Keratinocyte (primary cell): ENCODE data around the gene STIMATE. TPM values are rescaled to one million over a fixed set of nuclear protein-coding genes. Genes with fewer than 3 reads are reported as not detected.

Experiments used
- DNase-seq: peaks from one replicate; pipeline ENCODE4 v3.0.0-alpha.2; 2011; ENCODE audit warnings: low read depth, missing footprints, low spot score
- FAIRE-seq: peaks from 2 replicates; lab custom pipeline; 2011; peaks lifted over from hg19 to GRCh38; lab: Jason Lieb, UNC
- H2AFZ ChIP-seq: 2 replicates; pipeline ENCODE4 v1.6.0; 2012; ENCODE audit warnings: low read length, control low read depth, inconsistent platforms; ENCODE audit not compliant: control insufficient read depth
- H3K27ac ChIP-seq: 2 replicates; pipeline ENCODE4 v1.5.1; 2011; ENCODE audit warnings: low read length; ENCODE audit not compliant: control insufficient read depth, insufficient read depth
- H3K27me3 ChIP-seq: 3 replicates; pipeline ENCODE4 v1.6.0; 2011; ENCODE audit warnings: low read length; ENCODE audit not compliant: control insufficient read depth, insufficient read depth; ENCODE audit errors: extremely low read depth
- H3K36me3 ChIP-seq, 2 experiments: 2 replicates in 1 of 2; 3 replicates in 1 of 2; pipeline ENCODE4 v1.5.1; 2011; ENCODE audit warnings: low read length in 2 of 2, mild to moderate bottlenecking in 1 of 2; ENCODE audit not compliant: control insufficient read depth in 2 of 2, insufficient read depth in 2 of 2; ENCODE audit errors: extremely low read depth in 1 of 2
- H3K4me1 ChIP-seq: 3 replicates; pipeline ENCODE4 v1.5.1; 2011; ENCODE audit warnings: low read length; ENCODE audit not compliant: control insufficient read depth, insufficient read depth; ENCODE audit errors: extremely low read depth
- H3K4me2 ChIP-seq: 3 replicates; pipeline ENCODE4 v1.6.0; 2011; ENCODE audit warnings: low read depth, low read length; ENCODE audit not compliant: control insufficient read depth, insufficient read depth; ENCODE audit errors: extremely low read depth
- H3K4me3 ChIP-seq, 3 experiments: fragments of 200-600 bp in 1 of 3; sonication (generic) in 1 of 3; 2 replicates in 2 of 3; 3 replicates in 1 of 3; pipeline ENCODE4 v1.5.1; 2011 to 2016; ENCODE audit warnings: low read length in 3 of 3, mild to moderate bottlenecking in 3 of 3, control low read depth in 2 of 3, inconsistent platforms in 1 of 3, low read depth in 1 of 3, mixed read lengths in 1 of 3, mixed run types in 1 of 3, moderate library complexity in 1 of 3; ENCODE audit not compliant: control insufficient read depth in 2 of 3, insufficient read depth in 2 of 3; ENCODE audit errors: extremely low read depth in 1 of 3
- H3K79me2 ChIP-seq: 2 replicates; pipeline ENCODE4 v1.6.0; 2012; ENCODE audit warnings: low read length; ENCODE audit not compliant: control insufficient read depth, insufficient read depth
- H3K9ac ChIP-seq: 3 replicates; pipeline ENCODE4 v1.6.0; 2011; ENCODE audit warnings: low read length; ENCODE audit not compliant: control insufficient read depth, insufficient read depth; ENCODE audit errors: extremely low read depth
- H3K9me1 ChIP-seq: 3 replicates; pipeline ENCODE4 v1.6.0; 2011; ENCODE audit warnings: low read length; ENCODE audit not compliant: control insufficient read depth, insufficient read depth; ENCODE audit errors: extremely low read depth
- H3K9me3 ChIP-seq: 2 replicates; pipeline ENCODE4 v1.5.1; 2012; ENCODE audit warnings: low read depth, low read length; ENCODE audit not compliant: control insufficient read depth
- H4K20me1 ChIP-seq: 3 replicates; pipeline ENCODE4 v1.6.0; 2011; ENCODE audit warnings: low read length; ENCODE audit not compliant: control insufficient read depth, insufficient read depth; ENCODE audit errors: extremely low read depth
- EZH2 ChIP-seq: IDR thresholded peaks from one replicate; pipeline ENCODE4 v1.6.1; 2012; ENCODE audit warnings: inconsistent platforms, mild to moderate bottlenecking, low read length, moderate library complexity
- dilution Hi-C: fragments of 300-500 bp; cut with MboI; formaldehyde crosslinking; loops from one replicate; pipeline ENCODE4 v1.7.0; 2020; ENCODE audit warnings: low sequenced_read_pairs; ENCODE audit not compliant: extremely low pct_ligation_motif_present
- polyA plus RNA-seq, 5 experiments: library from polyadenylated mRNA; depleted of rRNA in 3 of 5; stranded (reverse) in 3 of 5; stranded (forward) in 1 of 5; unstranded in 1 of 5; fragments of >200 nt; gene quantifications; 1 replicate in 1 of 5; 2 replicates in 3 of 5; 3 replicates in 1 of 5; pipeline versions ENCODE4 v1.2.1 to v1.2.3, GENCODE V29; 2011 to 2012; ENCODE audit warnings: missing spikeins in 2 of 5, low read depth in 1 of 5, low replicate concordance in 1 of 5
- TF ChIP-seq, protein P1 (sequence below), 3 experiments: IDR thresholded peaks in 1 of 3; conservative IDR thresholded peaks in 1 of 3; optimal IDR thresholded peaks in 1 of 3; 2 replicates in 2 of 3; 3 replicates in 1 of 3; pipeline versions ENCODE3 to v1.5.1; 2011; ENCODE audit warnings: low read length in 3 of 3, mild to moderate bottlenecking in 3 of 3, moderate library complexity in 2 of 3, control low read depth in 1 of 3, inconsistent platforms in 1 of 3; ENCODE audit not compliant: insufficient read depth in 2 of 3; ENCODE audit errors: extremely low read depth in 1 of 3

The STIMATE gene
- polyA plus RNA-seq, 1 donor (not counting 4 experiments of a cell fraction or from before 2014, with no cell fraction given), result 8.2 TPM

DNA sequence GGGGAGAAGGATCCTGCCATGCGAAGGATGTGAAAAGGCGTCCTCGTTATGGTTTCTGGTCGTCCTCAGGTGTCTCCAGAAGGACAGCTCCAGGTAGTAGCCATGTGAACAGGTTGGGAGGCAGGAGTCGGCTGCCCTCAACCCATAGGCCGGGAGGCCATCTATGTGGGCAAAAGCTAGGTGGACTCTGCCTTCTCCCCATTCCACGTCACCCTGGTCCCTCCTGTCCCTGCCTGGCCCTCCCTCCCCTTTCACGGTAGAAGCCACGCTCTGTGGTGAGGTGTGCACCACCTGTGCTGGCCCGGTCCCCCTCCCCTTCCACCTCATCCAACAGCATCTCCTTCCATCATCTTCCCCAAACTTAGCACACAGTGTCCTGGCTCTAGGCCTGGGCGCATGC is 86.4 kb downstream of the STIMATE start:
- Histone ChIP-seq H3K9me3 (no peaks in the 10 kb centered on the region), H2AFZ (no peak overlapping the region), H4K20me1 (no peaks in the 10 kb centered on the region), H3K79me2 (no peaks in the 10 kb centered on the region), H3K9me1 (no peaks in the 10 kb centered on the region), H3K9ac (no peak overlapping the region), H3K27ac (no peak overlapping the region), H3K36me3 (no peaks in the 10 kb centered on the region), H3K4me1 (no peaks in the 10 kb centered on the region), H3K4me2 (no peak overlapping the region), H3K4me3 (no peak overlapping the region), H3K27me3 (no peaks in the 10 kb centered on the region)
- FAIRE-seq (no peak), DNase-seq (no peak)
- dilution Hi-C loops, result no loop called here
- TF ChIP-seq, protein P1, sequence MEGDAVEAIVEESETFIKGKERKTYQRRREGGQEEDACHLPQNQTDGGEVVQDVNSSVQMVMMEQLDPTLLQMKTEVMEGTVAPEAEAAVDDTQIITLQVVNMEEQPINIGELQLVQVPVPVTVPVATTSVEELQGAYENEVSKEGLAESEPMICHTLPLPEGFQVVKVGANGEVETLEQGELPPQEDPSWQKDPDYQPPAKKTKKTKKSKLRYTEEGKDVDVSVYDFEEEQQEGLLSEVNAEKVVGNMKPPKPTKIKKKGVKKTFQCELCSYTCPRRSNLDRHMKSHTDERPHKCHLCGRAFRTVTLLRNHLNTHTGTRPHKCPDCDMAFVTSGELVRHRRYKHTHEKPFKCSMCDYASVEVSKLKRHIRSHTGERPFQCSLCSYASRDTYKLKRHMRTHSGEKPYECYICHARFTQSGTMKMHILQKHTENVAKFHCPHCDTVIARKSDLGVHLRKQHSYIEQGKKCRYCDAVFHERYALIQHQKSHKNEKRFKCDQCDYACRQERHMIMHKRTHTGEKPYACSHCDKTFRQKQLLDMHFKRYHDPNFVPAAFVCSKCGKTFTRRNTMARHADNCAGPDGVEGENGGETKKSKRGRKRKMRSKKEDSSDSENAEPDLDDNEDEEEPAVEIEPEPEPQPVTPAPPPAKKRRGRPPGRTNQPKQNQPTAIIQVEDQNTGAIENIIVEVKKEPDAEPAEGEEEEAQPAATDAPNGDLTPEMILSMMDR (optimal IDR thresholded peaks at IDR 0.05 in 1 of 3, IDR thresholded peaks at IDR 0.05 in 1 of 3, conservative IDR thresholded peaks at IDR 0.05 in 1 of 3; ENCODE audit: extremely low read depth in 1 of 3, insufficient read depth in 2 of 3, low read length in 3 of 3), result no peak
- no peak for TF ChIP-seq EZH2

DNA sequence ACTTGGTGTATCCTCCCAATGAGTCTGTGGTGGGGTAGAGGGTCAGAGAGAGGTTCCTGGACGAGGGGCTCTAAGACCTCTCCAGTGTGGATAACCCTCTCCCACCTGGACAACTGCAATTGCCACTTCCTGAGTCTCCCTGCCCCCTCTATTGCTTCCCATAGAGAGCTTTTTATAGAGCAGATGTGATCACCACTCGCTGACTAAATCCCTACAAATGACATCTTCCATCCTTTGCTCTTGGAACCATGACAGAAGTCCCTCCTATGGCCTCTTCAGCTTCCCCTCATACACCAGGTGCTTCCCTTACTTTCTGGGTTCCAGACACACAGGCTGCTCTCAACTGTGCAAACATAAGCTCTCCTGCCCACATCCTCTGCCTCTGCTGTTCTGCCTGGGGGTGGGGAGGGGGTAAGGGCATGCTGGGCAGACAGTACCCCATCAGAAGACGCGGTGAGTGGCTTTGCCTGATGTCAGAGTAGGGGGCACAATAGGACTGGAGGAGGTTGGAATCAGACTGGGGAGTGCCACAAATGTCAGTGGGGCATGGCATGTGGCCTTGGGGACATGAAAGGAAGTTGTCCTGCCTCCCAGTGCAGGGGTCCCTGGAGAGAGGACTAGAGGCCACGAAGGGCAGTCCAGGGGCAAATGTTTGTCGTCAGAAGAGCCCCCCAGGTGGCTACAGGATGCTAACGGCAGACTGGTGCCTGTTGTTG is 87.5 kb downstream of the STIMATE start:
- Histone ChIP-seq H2AFZ (no peak overlapping the region), H3K4me3 (no peak overlapping the region), H3K4me1 (no peaks in the 10 kb centered on the region), H3K79me2 (no peaks in the 10 kb centered on the region), H3K27ac (no peak overlapping the region), H3K36me3 (no peaks in the 10 kb centered on the region), H4K20me1 (no peaks in the 10 kb centered on the region), H3K4me2 (no peak overlapping the region), H3K9me3 (no peaks in the 10 kb centered on the region), H3K27me3 (no peaks in the 10 kb centered on the region), H3K9me1 (no peaks in the 10 kb centered on the region), H3K9ac (no peak overlapping the region)
- FAIRE-seq (no peak), DNase-seq (no peak)
- dilution Hi-C loops, result no loop called here
- TF ChIP-seq, protein P1 (optimal IDR thresholded peaks at IDR 0.05 in 1 of 3, IDR thresholded peaks at IDR 0.05 in 1 of 3, conservative IDR thresholded peaks at IDR 0.05 in 1 of 3; ENCODE audit: extremely low read depth in 1 of 3, insufficient read depth in 2 of 3, low read length in 3 of 3), result no peak
- TF ChIP-seq EZH2, result no peak
